ENCODE measurements around the gene C5orf46.

- TF ChIP-seq SNAI2 (CRISPR knock-in tag; IDR thresholded peaks at IDR 0.05) (no peak), ZNF8 (CRISPR knock-in tag; IDR thresholded peaks at IDR 0.05) (no peak), ZNF565 (CRISPR knock-in tag; conservative IDR thresholded peaks at IDR 0.05; ENCODE audit: low read depth) (no peak), RARB (CRISPR knock-in tag; IDR thresholded peaks at IDR 0.05) (no peak), ZC3H10 (CRISPR knock-in tag; IDR thresholded peaks at IDR 0.05) (no peak), OSR1 (CRISPR knock-in tag; IDR thresholded peaks at IDR 0.05) (no peak), ARNTL (CRISPR knock-in tag; IDR thresholded peaks at IDR 0.05; ENCODE audit: borderline replicate concordance, low read depth) (no peak)
- TF ChIP-seq, protein P1, sequence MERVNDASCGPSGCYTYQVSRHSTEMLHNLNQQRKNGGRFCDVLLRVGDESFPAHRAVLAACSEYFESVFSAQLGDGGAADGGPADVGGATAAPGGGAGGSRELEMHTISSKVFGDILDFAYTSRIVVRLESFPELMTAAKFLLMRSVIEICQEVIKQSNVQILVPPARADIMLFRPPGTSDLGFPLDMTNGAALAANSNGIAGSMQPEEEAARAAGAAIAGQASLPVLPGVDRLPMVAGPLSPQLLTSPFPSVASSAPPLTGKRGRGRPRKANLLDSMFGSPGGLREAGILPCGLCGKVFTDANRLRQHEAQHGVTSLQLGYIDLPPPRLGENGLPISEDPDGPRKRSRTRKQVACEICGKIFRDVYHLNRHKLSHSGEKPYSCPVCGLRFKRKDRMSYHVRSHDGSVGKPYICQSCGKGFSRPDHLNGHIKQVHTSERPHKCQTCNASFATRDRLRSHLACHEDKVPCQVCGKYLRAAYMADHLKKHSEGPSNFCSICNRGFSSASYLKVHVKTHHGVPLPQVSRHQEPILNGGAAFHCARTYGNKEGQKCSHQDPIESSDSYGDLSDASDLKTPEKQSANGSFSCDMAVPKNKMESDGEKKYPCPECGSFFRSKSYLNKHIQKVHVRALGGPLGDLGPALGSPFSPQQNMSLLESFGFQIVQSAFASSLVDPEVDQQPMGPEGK (CRISPR knock-in tag; IDR thresholded peaks at IDR 0.05; ENCODE audit: borderline replicate concordance): no peak
Observed at GRCh38 chr5:147859962-147860640, 46.2 kb downstream of the C5orf46 start.

Data from SK-N-SH treated with all-trans-retinoic acid at 6 μM for 48 hours (cell line).